ENCODE results near the gene FAM181B.

DNA sequence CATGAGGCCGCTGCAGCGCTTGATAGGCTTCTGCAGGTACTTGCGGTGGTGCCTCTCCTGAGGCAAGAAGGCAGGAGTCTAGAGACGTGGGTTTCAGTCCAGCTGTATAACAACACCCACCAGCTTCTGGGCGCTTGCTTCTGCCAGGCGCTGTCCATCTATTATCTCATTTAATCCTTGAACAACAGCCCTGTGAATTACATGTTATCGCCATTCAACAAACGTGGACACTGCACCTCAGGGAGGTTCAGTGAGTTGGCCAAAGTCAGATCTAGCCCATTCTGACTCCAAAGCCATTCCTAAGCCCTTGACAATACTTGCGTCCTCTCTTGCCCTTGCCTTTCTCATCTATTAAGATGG, 436 bp upstream of the FAM181B start:
- TF ChIP-seq POLR2AphosphoS5 (IDR thresholded peaks at IDR 0.05; ENCODE audit: borderline replicate concordance, low read depth, low read length): no peak
- TF ChIP-seq EZH2 (IDR thresholded peaks at IDR 0.05): no peak

All from SK-N-MC (cell line).